Measurements from ENCODE around the gene ZNF787. TPM values are rescaled to one million over a fixed set of nuclear protein-coding genes. Genes with fewer than 3 reads are reported as not detected.

The ZNF787 gene
- total RNA-seq, 2 experiments from 2014 or later = 30.6 to 31.7 TPM

GRCh38 chr19:56126983-56127780 is 6.1 kb upstream of the ZNF787 start:
- H3K4me1 ChIP-seq (ENCODE audit: insufficient read depth, low read length, poor library complexity, severe bottlenecking) = peaks cover 1% of the 10 kb centered on the region
- no peak overlapping the region for H3K4me3 ChIP-seq (ENCODE audit: low read depth, low read length, poor library complexity, severe bottlenecking)
- H3K79me2 ChIP-seq (ENCODE audit: insufficient read depth, low read depth, low read length) = no peaks in the 10 kb centered on the region
- no TSS peak for BruUV-seq (replicated peaks)
- H4K20me1 ChIP-seq (ENCODE audit: insufficient read depth, low read length) = no peaks in the 10 kb centered on the region
- no peak overlapping the region for H2AFZ ChIP-seq (ENCODE audit: low read length)
- DNase-seq (ENCODE audit: low spot score) = no peak
- no peaks in the 10 kb centered on the region for H3K36me3 ChIP-seq (ENCODE audit: insufficient read depth, low read length)
- H3K4me2 ChIP-seq (ENCODE audit: low read length) = no peak overlapping the region
- POLR2A ChIA-PET = no interaction called here
- H3K9me2 ChIP-seq (ENCODE audit: insufficient read depth, low read length) = no peaks in the 10 kb centered on the region
- intact Hi-C loops (cut with micrococcal nuclease; ENCODE audit: unreplicated experiment) = no loop called here
- no peak for TF ChIP-seq CTCF (conservative IDR thresholded peaks at IDR 0.05; ENCODE audit: low read length)
- no peak for TF ChIP-seq EZH2phosphoT487 (IDR thresholded peaks at IDR 0.05; ENCODE audit: borderline replicate concordance, low read depth, low read length)
- CTCF ChIA-PET (ENCODE audit: unreplicated experiment) = no interaction called here
- no peaks in the 10 kb centered on the region for H3K9me3 ChIP-seq (ENCODE audit: low read length)
- no peak overlapping the region for H3K27ac ChIP-seq (ENCODE audit: low read depth, low read length, poor library complexity, severe bottlenecking)

- BruUV-seq (replicated peaks) = no TSS peak
- Histone ChIP-seq H3K9me3 (ENCODE audit: low read length) (no peaks in the 10 kb centered on the region), H4K20me1 (ENCODE audit: insufficient read depth, low read length) (no peaks in the 10 kb centered on the region), H3K4me2 (ENCODE audit: low read length) (no peak overlapping the region), H3K27ac (ENCODE audit: low read depth, low read length, poor library complexity, severe bottlenecking) (no peak overlapping the region), H3K36me3 (ENCODE audit: insufficient read depth, low read length) (no peaks in the 10 kb centered on the region), H3K4me3 (ENCODE audit: low read depth, low read length, poor library complexity, severe bottlenecking) (no peak overlapping the region), H3K9me2 (ENCODE audit: insufficient read depth, low read length) (no peaks in the 10 kb centered on the region), H2AFZ (ENCODE audit: low read length) (no peak overlapping the region), H3K79me2 (ENCODE audit: insufficient read depth, low read depth, low read length) (no peaks in the 10 kb centered on the region), H3K4me1 (ENCODE audit: insufficient read depth, low read length, poor library complexity, severe bottlenecking) (peaks cover 8% of the 10 kb centered on the region)
- DNase-seq (ENCODE audit: low spot score) = no peak
- POLR2A ChIA-PET = no interaction called here
- CTCF ChIA-PET (ENCODE audit: unreplicated experiment) = no interaction called here
- intact Hi-C loops (cut with micrococcal nuclease; ENCODE audit: unreplicated experiment) = no loop called here
- no peak for TF ChIP-seq EZH2phosphoT487 (IDR thresholded peaks at IDR 0.05; ENCODE audit: borderline replicate concordance, low read depth, low read length)
- TF ChIP-seq CTCF (conservative IDR thresholded peaks at IDR 0.05; ENCODE audit: low read length) = no peak
These were observed 4.9 kb upstream of the ZNF787 start for GRCh38 chr19:56125806-56126590.

- ChIA-PET CTCF (ENCODE audit: unreplicated experiment) (no interaction called here), POLR2A (no interaction called here)
- no TSS peak for BruUV-seq (replicated peaks)
- no peak overlapping the region for H2AFZ ChIP-seq (ENCODE audit: low read length)
- no peaks in the 10 kb centered on the region for H3K36me3 ChIP-seq (ENCODE audit: insufficient read depth, low read length)
- H3K9me2 ChIP-seq (ENCODE audit: insufficient read depth, low read length) = no peaks in the 10 kb centered on the region
- peaks cover 10% of the 10 kb centered on the region for H3K79me2 ChIP-seq (ENCODE audit: insufficient read depth, low read depth, low read length)
- intact Hi-C loops (cut with micrococcal nuclease; ENCODE audit: unreplicated experiment) = no loop called here
- H3K9me3 ChIP-seq (ENCODE audit: low read length) = no peaks in the 10 kb centered on the region
- TF ChIP-seq CTCF (conservative IDR thresholded peaks at IDR 0.05; ENCODE audit: low read length) = no peak
- no peak for TF ChIP-seq EZH2phosphoT487 (IDR thresholded peaks at IDR 0.05; ENCODE audit: borderline replicate concordance, low read depth, low read length)
- peaks cover 11% of the 10 kb centered on the region for H3K4me1 ChIP-seq (ENCODE audit: insufficient read depth, low read length, poor library complexity, severe bottlenecking)
- no peak overlapping the region for H3K4me3 ChIP-seq (ENCODE audit: low read depth, low read length, poor library complexity, severe bottlenecking)
- no peak overlapping the region for H3K27ac ChIP-seq (ENCODE audit: low read depth, low read length, poor library complexity, severe bottlenecking)
- DNase-seq (ENCODE audit: low spot score) = no peak
- H3K4me2 ChIP-seq (ENCODE audit: low read length) = no peak overlapping the region
- no peaks in the 10 kb centered on the region for H4K20me1 ChIP-seq (ENCODE audit: insufficient read depth, low read length)
These were observed 3.5 kb upstream of the ZNF787 start for GRCh38 chr19:56124578-56124977.
